PC-9 (cell line): ENCODE results near the gene PPP1CA. TPM values are rescaled to one million over a fixed set of nuclear protein-coding genes. Genes with fewer than 3 reads are reported as not detected.

Experiments used
- BruUV-seq: library from RNA; stranded (reverse); fragments of 400-500 nt; replicated peaks from 2 replicates; lab custom pipeline; 2021; lab: Mats Ljungman, UMichigan
- CTCF ChIA-PET: fragments of 300-600 bp; sonication (Branson Sonifier 250); formaldehyde crosslinking; loops from one replicate; lab custom pipeline; 2022; ENCODE audit warnings: antibody characterized with exemption; lab: Charles Lee
- POLR2A ChIA-PET: fragments of 300-600 bp; sonication (Branson Sonifier 250); formaldehyde crosslinking; loops from one replicate; lab custom pipeline; 2022; ENCODE audit warnings: antibody characterized with exemption; ENCODE audit not compliant: unreplicated experiment; lab: Charles Lee
- DNase-seq, 2 experiments: peaks; one replicate each; pipeline versions ENCODE4 v3.0.0 to v3.0.0-alpha.2; 2015 to 2022; ENCODE audit warnings: mixed read lengths in 1 of 2
- H2AFZ ChIP-seq: fragments of 200-600 bp; sonication (generic); 2 replicates; pipeline ENCODE4 v1.8.1; 2017; ENCODE audit warnings: antibody characterized with exemption
- H3F3A ChIP-seq: fragments of 200-600 bp; sonication (generic); 2 replicates; pipeline ENCODE4 v1.8.1; 2017; ENCODE audit warnings: antibody characterized with exemption, mild to moderate bottlenecking, low read depth; ENCODE audit not compliant: insufficient read depth
- H3K27ac ChIP-seq: fragments of 200-600 bp; sonication (generic); 2 replicates; pipeline ENCODE4 v1.6.1; 2016; ENCODE audit warnings: mixed run types
- H3K27me3 ChIP-seq: fragments of 200-600 bp; sonication (generic); 2 replicates; pipeline ENCODE4 v1.6.1; 2016; ENCODE audit warnings: low read depth, mixed run types; ENCODE audit not compliant: insufficient read depth
- H3K36me3 ChIP-seq: fragments of 200-600 bp; sonication (generic); 2 replicates; pipeline ENCODE4 v1.6.1; 2016; ENCODE audit warnings: low read depth, mixed run types
- H3K4me1 ChIP-seq: fragments of 200-600 bp; sonication (generic); replicated peaks from 2 replicates; pipeline ENCODE4 v1.6.1; 2016; ENCODE audit warnings: mixed run types; ENCODE audit not compliant: insufficient read depth
- H3K4me2 ChIP-seq: fragments of 200-600 bp; sonication (generic); 2 replicates; pipeline ENCODE4 v1.6.1; 2017; ENCODE audit warnings: mixed run types
- H3K4me3 ChIP-seq: fragments of 200-600 bp; sonication (generic); 2 replicates; pipeline ENCODE4 v1.6.1; 2016; ENCODE audit warnings: mixed run types
- H3K79me2 ChIP-seq: fragments of 200-600 bp; sonication (generic); 2 replicates; pipeline ENCODE4 v1.6.1; 2017; ENCODE audit warnings: low read depth, mixed run types
- H3K9me2 ChIP-seq: fragments of 200-600 bp; sonication (generic); 2 replicates; pipeline ENCODE4 v1.8.1; 2017; ENCODE audit warnings: mild to moderate bottlenecking; ENCODE audit not compliant: insufficient read depth
- H3K9me3 ChIP-seq: fragments of 200-600 bp; sonication (generic); 2 replicates; pipeline ENCODE4 v1.8.1; 2016; ENCODE audit warnings: low read depth; ENCODE audit not compliant: insufficient read depth
- H4K20me1 ChIP-seq: fragments of 200-600 bp; sonication (generic); 2 replicates; pipeline ENCODE4 v1.8.1; 2017; ENCODE audit not compliant: insufficient read depth
- EZH2 ChIP-seq: fragments of 200-600 bp; sonication (generic); IDR thresholded peaks from 2 replicates; pipeline ENCODE4 v1.8.0; 2017; ENCODE audit warnings: antibody characterized with exemption, low read depth
- intact Hi-C: fragments of 100-400 bp; cut with micrococcal nuclease; formaldehyde crosslinking; loops from one replicate; pipeline ENCODE4 v1.10.0; 2022; ENCODE audit not compliant: unreplicated experiment
- total RNA-seq: library from RNA; stranded (reverse); gene quantifications from 2 replicates; pipeline ENCODE4 v1.2.3, GENCODE V29; 2021
- TF ChIP-seq, protein P1 (sequence below): fragments of 200-600 bp; sonication (generic); conservative IDR thresholded peaks from 2 replicates; pipeline ENCODE4 v1.6.1; 2017; ENCODE audit warnings: mixed run types, antibody characterized with exemption, mild to moderate bottlenecking, moderate library complexity

The PPP1CA gene
- total RNA-seq, 1 experiment from 2014 or later = 306 TPM

GRCh38 chr11:67411785-67412152 lies 10.1 kb upstream of the PPP1CA start:
- H3K9me2 ChIP-seq = no peaks in the 10 kb centered on the region
- CTCF ChIA-PET = no interaction called here
- H2AFZ ChIP-seq = no peak overlapping the region
- peaks cover 15% of the 10 kb centered on the region; the same call in 1 of the 2 replicates for H3F3A ChIP-seq
- TF ChIP-seq, protein P1, sequence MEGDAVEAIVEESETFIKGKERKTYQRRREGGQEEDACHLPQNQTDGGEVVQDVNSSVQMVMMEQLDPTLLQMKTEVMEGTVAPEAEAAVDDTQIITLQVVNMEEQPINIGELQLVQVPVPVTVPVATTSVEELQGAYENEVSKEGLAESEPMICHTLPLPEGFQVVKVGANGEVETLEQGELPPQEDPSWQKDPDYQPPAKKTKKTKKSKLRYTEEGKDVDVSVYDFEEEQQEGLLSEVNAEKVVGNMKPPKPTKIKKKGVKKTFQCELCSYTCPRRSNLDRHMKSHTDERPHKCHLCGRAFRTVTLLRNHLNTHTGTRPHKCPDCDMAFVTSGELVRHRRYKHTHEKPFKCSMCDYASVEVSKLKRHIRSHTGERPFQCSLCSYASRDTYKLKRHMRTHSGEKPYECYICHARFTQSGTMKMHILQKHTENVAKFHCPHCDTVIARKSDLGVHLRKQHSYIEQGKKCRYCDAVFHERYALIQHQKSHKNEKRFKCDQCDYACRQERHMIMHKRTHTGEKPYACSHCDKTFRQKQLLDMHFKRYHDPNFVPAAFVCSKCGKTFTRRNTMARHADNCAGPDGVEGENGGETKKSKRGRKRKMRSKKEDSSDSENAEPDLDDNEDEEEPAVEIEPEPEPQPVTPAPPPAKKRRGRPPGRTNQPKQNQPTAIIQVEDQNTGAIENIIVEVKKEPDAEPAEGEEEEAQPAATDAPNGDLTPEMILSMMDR = no peak
- TF ChIP-seq EZH2 = no peak
- BruUV-seq = no TSS peak
- no peaks in the 10 kb centered on the region for H3K36me3 ChIP-seq
- no peak overlapping the region for H3K4me2 ChIP-seq
- H4K20me1 ChIP-seq = no peaks in the 10 kb centered on the region
- POLR2A ChIA-PET = interaction anchor here (0.6 to 0.9 kb wide), 2 partner anchors 9 to 10 kb away, joined by 3 to 5 read pairs; partner anchors contain the start of gene PPP1CA
- H3K27ac ChIP-seq = no peak overlapping the region
- intact Hi-C loops = no loop called here
- no peak for DNase-seq
- no peak overlapping the region for H3K4me3 ChIP-seq
- H3K9me3 ChIP-seq = no peaks in the 10 kb centered on the region
- H3K4me1 ChIP-seq = no peaks in the 10 kb centered on the region
- H3K27me3 ChIP-seq = no peaks in the 10 kb centered on the region
- H3K79me2 ChIP-seq = no peaks in the 10 kb centered on the region

DNA sequence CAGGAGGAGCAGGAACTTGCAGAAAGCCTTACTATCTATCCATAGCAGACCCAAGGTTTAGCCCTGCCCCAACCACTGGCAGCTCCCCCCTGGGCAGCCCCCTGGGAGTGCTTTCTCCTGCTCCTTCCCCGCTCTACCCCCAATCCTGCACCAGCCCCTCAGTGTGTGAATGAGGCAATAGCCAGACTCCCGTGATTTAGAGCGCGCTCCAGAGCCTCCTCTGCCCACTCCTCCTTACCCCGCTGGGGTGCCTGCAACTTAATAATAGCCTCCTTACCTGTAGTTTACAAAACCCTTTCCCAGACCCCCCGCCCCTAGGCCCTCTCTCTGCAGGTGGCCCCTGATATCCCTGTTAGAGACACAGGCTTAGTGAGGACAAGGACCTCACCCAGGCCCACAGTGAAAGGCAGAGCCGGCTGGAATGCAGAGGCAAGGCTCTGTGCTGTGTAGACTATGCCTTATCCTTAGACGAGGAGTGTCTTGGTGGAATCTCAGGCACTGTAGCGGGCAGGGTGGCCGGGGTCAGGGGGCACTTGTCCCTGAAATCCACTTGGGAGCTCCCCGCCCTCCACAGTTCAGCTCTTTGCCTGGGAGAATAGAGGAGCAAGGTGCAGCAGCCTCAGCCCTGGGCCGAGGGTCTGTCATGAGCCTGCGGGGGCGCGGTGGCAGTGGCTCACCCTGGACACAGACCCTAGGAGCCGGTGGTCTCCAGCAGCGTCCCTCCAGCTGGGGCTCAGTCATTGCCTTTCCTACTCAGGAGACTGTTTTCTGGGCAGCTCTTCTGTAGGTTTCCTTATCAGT lies 9.5 kb upstream of the PPP1CA start:
- no peak for DNase-seq
- intact Hi-C loops = no loop called here
- Histone ChIP-seq H3K36me3 (no peaks in the 10 kb centered on the region), H3K27me3 (no peaks in the 10 kb centered on the region), H3F3A (peaks cover 15% of the 10 kb centered on the region; the same call in 1 of the 2 replicates), H3K4me1 (no peaks in the 10 kb centered on the region), H3K4me3 (no peak overlapping the region), H3K79me2 (no peaks in the 10 kb centered on the region), H2AFZ (no peak overlapping the region), H3K27ac (no peak overlapping the region), H3K4me2 (no peak overlapping the region), H3K9me3 (no peaks in the 10 kb centered on the region), H3K9me2 (no peaks in the 10 kb centered on the region), H4K20me1 (no peaks in the 10 kb centered on the region)
- POLR2A ChIA-PET = interaction anchor here (0.5 kb wide), 1 partner anchor 185 kb away, joined by 4 read pairs; no protein-coding TSS in a partner anchor
- TF ChIP-seq, protein P1 = no peak
- no peak for TF ChIP-seq EZH2
- CTCF ChIA-PET = no interaction called here
- no TSS peak for BruUV-seq

GRCh38 chr11:67410369-67410831 lies 8.7 kb upstream of the PPP1CA start:
- H3K27me3 ChIP-seq = no peaks in the 10 kb centered on the region
- POLR2A ChIA-PET = no interaction called here

More at GRCh38 chr11:67410369-67410831, 8.7 kb upstream of the PPP1CA start:
- no peak overlapping the region for H3K27ac ChIP-seq
- CTCF ChIA-PET = no interaction called here
- no peak overlapping the region for H2AFZ ChIP-seq
- no peak overlapping the region for H3K4me3 ChIP-seq
- intact Hi-C loops = no loop called here
- no peaks in the 10 kb centered on the region for H3K4me1 ChIP-seq
- no peaks in the 10 kb centered on the region for H3K36me3 ChIP-seq
- TF ChIP-seq EZH2 = no peak
- TF ChIP-seq, protein P1 = no peak; the same call in 1 of the 2 replicates
- no peaks in the 10 kb centered on the region for H3K9me2 ChIP-seq
- no peaks in the 10 kb centered on the region for H3K79me2 ChIP-seq
- DNase-seq = no peak
- H3K9me3 ChIP-seq = no peaks in the 10 kb centered on the region
- no peaks in the 10 kb centered on the region for H4K20me1 ChIP-seq
- no peak overlapping the region for H3K4me2 ChIP-seq
- peaks cover 15% of the 10 kb centered on the region; the same call in 1 of the 2 replicates for H3F3A ChIP-seq
- BruUV-seq = no TSS peak
